IMR-90 (cell line): ENCODE measurements around the gene DHH.

Experiments
- CTCF ChIP-seq: conservative IDR thresholded peaks from 2 replicates; pipeline ENCODE4 v1.5.1; 2012; ENCODE audit warnings: mild to moderate bottlenecking, low read depth, low read length, improper control_type of control experiment
- MAZ ChIP-seq: IDR thresholded peaks from 2 replicates; pipeline ENCODE4 v1.6.1; 2012; ENCODE audit warnings: low read depth, mild to moderate bottlenecking, low read length, improper control_type of control experiment, moderate library complexity, borderline replicate concordance

DNA sequence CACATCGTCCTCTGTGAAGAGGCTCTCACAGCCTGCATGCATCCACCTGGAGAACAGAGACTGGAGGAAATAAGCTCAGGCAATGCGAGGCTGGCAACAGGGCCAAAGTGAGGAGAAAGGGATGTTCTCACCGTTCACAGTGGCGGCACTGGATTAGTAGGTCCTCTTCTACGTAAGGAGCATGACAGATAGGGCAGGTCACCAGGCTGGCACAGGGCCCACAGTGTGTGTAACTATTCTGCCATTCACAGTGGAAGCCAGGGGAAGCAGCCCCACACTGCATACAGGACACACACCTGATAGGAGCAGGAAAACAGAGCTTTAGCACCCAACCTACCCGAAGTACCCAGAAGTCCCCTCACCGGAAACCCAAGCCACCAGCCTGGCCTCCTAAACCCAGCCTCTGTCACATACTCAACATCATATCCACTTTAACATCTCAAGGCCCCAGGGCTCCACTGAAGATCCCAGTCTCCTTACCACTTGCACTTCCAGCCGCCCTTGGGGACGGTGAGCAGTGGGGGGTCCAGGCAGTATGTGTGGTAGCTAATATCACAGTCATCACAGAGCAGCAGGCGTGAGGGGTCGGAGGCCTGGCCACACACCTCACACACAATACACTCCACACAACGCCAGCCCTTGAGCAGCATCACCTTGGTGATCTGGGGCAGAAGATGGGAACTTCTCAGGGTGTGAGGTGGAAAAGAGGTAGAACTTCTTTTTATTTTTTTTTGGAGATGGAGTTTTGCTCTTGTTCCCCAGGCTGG, 48.3 kb downstream of the DHH start:
- TF ChIP-seq MAZ (no peak), CTCF (no peak)
